ENCODE results near the gene SERTAD2. TPM values are rescaled to one million over a fixed set of nuclear protein-coding genes. Genes with fewer than 3 reads are reported as not detected.

Gene SERTAD2
- polyA plus RNA-seq, 3 donors, result 23.7 to 26.8 (median 24.1) TPM

- no peak for DNase-seq (ENCODE audit: extremely low read depth in 1 of 11, low read depth in 9 of 11, low spot score in 4 of 11)
Observed at GRCh38 chr2:64683771-64684510, 30.2 kb upstream of the SERTAD2 start.

- DNase-seq (ENCODE audit: extremely low read depth in 1 of 11, low read depth in 9 of 11, low spot score in 4 of 11), result no peak
Observed at GRCh38 chr2:64681479-64681967, 27.8 kb upstream of the SERTAD2 start.

- DNase-seq (ENCODE audit: extremely low read depth in 1 of 11, low read depth in 9 of 11, low spot score in 4 of 11), result no peak
Observed at GRCh38 chr2:64679673-64680425, 26.1 kb upstream of the SERTAD2 start.

GRCh38 chr2:64678771-64679590, 25.3 kb upstream of the SERTAD2 start:
- DNase-seq (ENCODE audit: extremely low read depth in 1 of 11, low read depth in 9 of 11, low spot score in 4 of 11), result no peak

- DNase-seq (ENCODE audit: extremely low read depth in 1 of 11, low read depth in 9 of 11, low spot score in 4 of 11), result no peak
Observed at GRCh38 chr2:64677530-64677929, 23.8 kb upstream of the SERTAD2 start.

GRCh38 chr2:64675860-64676259, 22.1 kb upstream of the SERTAD2 start:
- DNase-seq (ENCODE audit: extremely low read depth in 1 of 11, low read depth in 9 of 11, low spot score in 4 of 11), result no peak

GRCh38 chr2:64672708-64673107, 19.0 kb upstream of the SERTAD2 start:
- DNase-seq (ENCODE audit: extremely low read depth in 1 of 11, low read depth in 9 of 11, low spot score in 4 of 11), result no peak

- no peak for DNase-seq (ENCODE audit: extremely low read depth in 1 of 11, low read depth in 9 of 11, low spot score in 4 of 11)
Observed at GRCh38 chr2:64670047-64670446, 16.3 kb upstream of the SERTAD2 start.

GRCh38 chr2:64669288-64669687, 15.6 kb upstream of the SERTAD2 start:
- DNase-seq (ENCODE audit: extremely low read depth in 1 of 11, low read depth in 9 of 11, low spot score in 4 of 11), result no peak

GRCh38 chr2:64668542-64668941, 14.8 kb upstream of the SERTAD2 start:
- DNase-seq (ENCODE audit: extremely low read depth in 1 of 11, low read depth in 9 of 11, low spot score in 4 of 11), result no peak

- no peak for DNase-seq (ENCODE audit: extremely low read depth in 1 of 11, low read depth in 9 of 11, low spot score in 4 of 11)
Observed at GRCh38 chr2:64667535-64667934, 13.8 kb upstream of the SERTAD2 start.

GRCh38 chr2:64666810-64667438, 13.2 kb upstream of the SERTAD2 start:
- no peak for DNase-seq (ENCODE audit: extremely low read depth in 1 of 11, low read depth in 9 of 11, low spot score in 4 of 11)

GRCh38 chr2:64665709-64666108, 12.0 kb upstream of the SERTAD2 start:
- DNase-seq (ENCODE audit: extremely low read depth in 1 of 11, low read depth in 9 of 11, low spot score in 4 of 11), result no peak

- no peak for DNase-seq (ENCODE audit: extremely low read depth in 1 of 11, low read depth in 9 of 11, low spot score in 4 of 11)
Observed at GRCh38 chr2:64663402-64663801, 9.7 kb upstream of the SERTAD2 start.

- no peak for DNase-seq (ENCODE audit: extremely low read depth in 1 of 11, low read depth in 9 of 11, low spot score in 4 of 11)
Observed at GRCh38 chr2:64661741-64662169, 8.0 kb upstream of the SERTAD2 start.

GRCh38 chr2:64659252-64659651, 5.5 kb upstream of the SERTAD2 start:
- no peak for DNase-seq (ENCODE audit: extremely low read depth in 1 of 11, low read depth in 9 of 11, low spot score in 4 of 11)

GRCh38 chr2:64658269-64658668, 4.6 kb upstream of the SERTAD2 start:
- no peak for DNase-seq (ENCODE audit: extremely low read depth in 1 of 11, low read depth in 9 of 11, low spot score in 4 of 11)

- no peak for DNase-seq (ENCODE audit: extremely low read depth in 1 of 11, low read depth in 9 of 11, low spot score in 4 of 11)
Observed at GRCh38 chr2:64657411-64657810, 3.7 kb upstream of the SERTAD2 start.

GRCh38 chr2:64656379-64656778, 2.7 kb upstream of the SERTAD2 start:
- no peak for DNase-seq (ENCODE audit: extremely low read depth in 1 of 11, low read depth in 9 of 11, low spot score in 4 of 11)

All from renal cortex interstitium (tissue), 11 donors.